CD4-positive, alpha-beta T cell (primary cell): Measurements from ENCODE around the gene CAMTA1. TPM values are rescaled to one million over a fixed set of nuclear protein-coding genes. Genes with fewer than 3 reads are reported as not detected.

Experiments
- ATAC-seq: fragments of 200-7000 bp; cut with Tn5 transposase; one replicate; pipeline ENCODE4 v1.10.0; 2022; ENCODE audit warnings: mild to moderate bottlenecking; ENCODE audit not compliant: poor library complexity
- CTCF ChIA-PET: fragments of 350-600 bp; sonication (Branson Sonifier 250); formaldehyde crosslinking; loops from one replicate; lab custom pipeline; 2021; ENCODE audit warnings: antibody characterized with exemption, inconsistent platforms; lab: Charles Lee
- POLR2A ChIA-PET: fragments of 350-600 bp; sonication (Branson Sonifier 250); formaldehyde crosslinking; loops from one replicate; lab custom pipeline; 2021; ENCODE audit warnings: antibody characterized with exemption, inconsistent platforms; lab: Charles Lee
- DNase-seq, 14 experiments: peaks; one replicate each; pipeline ENCODE4 v3.0.0-alpha.2; 2013 to 2020; ENCODE audit warnings: mixed read lengths in 2 of 14
- H3K27ac ChIP-seq, 2 donors: one replicate each; pipeline versions ENCODE4 v1.5.1 to v1.7.0; 2013; ENCODE audit warnings: low read length in 2 of 2, low read depth in 1 of 2, mild to moderate bottlenecking in 1 of 2
- H3K27me3 ChIP-seq, 2 experiments: 1 replicate in 1 of 2; 2 replicates in 1 of 2; pipeline versions ENCODE4 v1.6.1 to v1.7.0; 2013; ENCODE audit warnings: low read length in 2 of 2, control low read depth in 1 of 2, mild to moderate bottlenecking in 1 of 2, moderate library complexity in 1 of 2; ENCODE audit not compliant: insufficient read depth in 2 of 2, control insufficient read depth in 1 of 2
- H3K36me3 ChIP-seq: one replicate; pipeline ENCODE4 v1.6.1; 2013; ENCODE audit warnings: low read length, control low read depth; ENCODE audit not compliant: insufficient read depth
- H3K4me1 ChIP-seq: one replicate; pipeline ENCODE4 v1.6.1; 2013; ENCODE audit warnings: low read length, control low read depth; ENCODE audit not compliant: insufficient read depth
- H3K4me3 ChIP-seq: one replicate; pipeline ENCODE4 v1.5.1; 2013; ENCODE audit warnings: mild to moderate bottlenecking, low read length, moderate library complexity
- H3K9me3 ChIP-seq, 2 experiments: 1 replicate in 1 of 2; 2 replicates in 1 of 2; pipeline versions ENCODE4 v1.6.1 to v1.7.0; 2013; ENCODE audit warnings: low read length in 2 of 2, mild to moderate bottlenecking in 2 of 2, control low read depth in 1 of 2, moderate library complexity in 1 of 2; ENCODE audit not compliant: control insufficient read depth in 1 of 2, insufficient read depth in 1 of 2
- H3K27ac Mint-ChIP-seq: one replicate; pipeline ENCODE4 v1.8.0; 2020; ENCODE audit warnings: mixed read lengths
- H3K27me3 Mint-ChIP-seq: one replicate; pipeline ENCODE4 v1.8.0; 2021; ENCODE audit warnings: mixed read lengths
- H3K36me3 Mint-ChIP-seq: one replicate; pipeline ENCODE4 v1.8.0; 2021; ENCODE audit warnings: low read depth, mixed read lengths
- H3K4me1 Mint-ChIP-seq: one replicate; pipeline ENCODE4 v1.8.0; 2021; ENCODE audit warnings: low read depth, mixed read lengths
- H3K4me3 Mint-ChIP-seq: one replicate; pipeline ENCODE4 v1.8.0; 2020; ENCODE audit warnings: mild to moderate bottlenecking, mixed read lengths
- H3K9me3 Mint-ChIP-seq: one replicate; pipeline ENCODE4 v1.8.0; 2020; ENCODE audit warnings: mixed read lengths
- intact Hi-C, 2 experiments: fragments of 100-400 bp; cut with DNase I in 1 of 2; cut with micrococcal nuclease in 1 of 2; formaldehyde crosslinking; loops; one replicate each; pipeline versions ENCODE4 v1.15.1 to v1.9.0; 2023 to 2025; cut with DNase I, micrococcal nuclease
- total RNA-seq, 174 experiments: library from RNA in 2 of 174; stranded (reverse) in 2 of 174; gene quantifications; one replicate each; pipeline ENCODE4 v1.2.3 and lab custom pipeline; 2021 to 2026
- TF ChIP-seq, protein P1 (sequence below): fragments of 200-600 bp; IDR thresholded peaks from one replicate; pipeline ENCODE4 v1.8.0; 2022; ENCODE audit warnings: antibody characterized with exemption, mild to moderate bottlenecking

CAMTA1 gene
- total RNA-seq, 2 experiments from 2014 or later: 38.6 to 39.3 TPM

DNA sequence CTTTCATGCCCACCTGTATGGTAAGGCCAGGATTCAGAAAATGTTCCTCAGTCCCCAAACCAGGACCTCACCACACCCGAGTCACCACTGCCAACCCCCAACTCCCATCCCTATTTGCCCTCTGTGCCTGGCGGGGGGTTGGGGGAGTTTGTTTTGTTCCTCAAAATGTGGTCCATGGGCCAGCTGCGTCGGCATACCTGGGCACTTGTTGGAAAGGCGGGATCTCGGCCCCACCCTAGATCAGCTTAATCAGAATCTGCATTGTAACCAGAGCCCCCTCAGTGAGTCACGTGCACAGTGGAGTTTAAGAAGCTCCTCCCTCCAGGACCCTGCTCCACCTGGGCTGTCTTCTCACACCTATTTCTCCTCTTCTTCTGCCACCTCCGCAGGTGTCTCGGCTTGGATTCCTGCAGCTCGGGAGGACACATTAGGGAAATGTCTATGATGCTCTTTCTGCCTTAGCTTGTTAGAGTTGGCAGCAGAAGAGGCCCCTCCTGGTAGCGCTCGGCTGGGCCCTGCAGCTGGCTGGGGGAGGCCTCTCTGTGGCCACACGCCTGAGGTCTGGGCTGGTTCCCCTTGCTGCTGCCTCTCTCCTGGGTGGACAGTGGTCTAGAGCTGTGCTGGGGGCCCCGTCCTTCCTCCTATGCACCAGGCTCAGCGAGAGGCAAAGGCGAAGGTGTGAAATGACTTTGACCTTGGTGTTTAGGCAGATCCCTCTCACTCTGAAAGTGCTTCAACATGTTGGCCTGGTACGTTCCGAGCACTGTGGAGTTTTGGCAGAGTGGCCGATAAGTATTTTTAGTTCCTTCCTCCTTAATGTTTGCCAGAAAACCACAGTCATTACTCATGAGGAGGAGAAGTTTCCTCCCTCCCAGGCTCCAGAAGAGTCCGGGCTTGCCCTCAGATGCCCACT, 41.8 kb upstream of the CAMTA1 start:
- Histone ChIP-seq H3K4me1 (peaks cover 9% of the 10 kb centered on the region), H3K9me3 (no peaks in the 10 kb centered on the region), H3K27ac (no peak overlapping the region), H3K27me3 (peaks cover 0 to 3% of the 10 kb centered on the region in 2 experiments), H3K4me3 (no peak overlapping the region), H3K36me3 (no peaks in the 10 kb centered on the region)
- POLR2A ChIA-PET: interaction anchor here (0.9 to 3.2 kb wide), 3 partner anchors 38 to 45 kb away, joined by 3 to 41 read pairs (median 5); partner anchors contain the start of gene CAMTA1
- TF ChIP-seq, protein P1, sequence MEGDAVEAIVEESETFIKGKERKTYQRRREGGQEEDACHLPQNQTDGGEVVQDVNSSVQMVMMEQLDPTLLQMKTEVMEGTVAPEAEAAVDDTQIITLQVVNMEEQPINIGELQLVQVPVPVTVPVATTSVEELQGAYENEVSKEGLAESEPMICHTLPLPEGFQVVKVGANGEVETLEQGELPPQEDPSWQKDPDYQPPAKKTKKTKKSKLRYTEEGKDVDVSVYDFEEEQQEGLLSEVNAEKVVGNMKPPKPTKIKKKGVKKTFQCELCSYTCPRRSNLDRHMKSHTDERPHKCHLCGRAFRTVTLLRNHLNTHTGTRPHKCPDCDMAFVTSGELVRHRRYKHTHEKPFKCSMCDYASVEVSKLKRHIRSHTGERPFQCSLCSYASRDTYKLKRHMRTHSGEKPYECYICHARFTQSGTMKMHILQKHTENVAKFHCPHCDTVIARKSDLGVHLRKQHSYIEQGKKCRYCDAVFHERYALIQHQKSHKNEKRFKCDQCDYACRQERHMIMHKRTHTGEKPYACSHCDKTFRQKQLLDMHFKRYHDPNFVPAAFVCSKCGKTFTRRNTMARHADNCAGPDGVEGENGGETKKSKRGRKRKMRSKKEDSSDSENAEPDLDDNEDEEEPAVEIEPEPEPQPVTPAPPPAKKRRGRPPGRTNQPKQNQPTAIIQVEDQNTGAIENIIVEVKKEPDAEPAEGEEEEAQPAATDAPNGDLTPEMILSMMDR: no peak
- DNase-seq (peak in 4 of 14 experiments; percentile 8 to 48 (median 26)), ATAC-seq (peak; percentile 41)
- Mint-ChIP-seq H3K4me1 (peaks cover 5% of the 10 kb centered on the region), H3K36me3 (no peaks in the 10 kb centered on the region), H3K9me3 (no peaks in the 10 kb centered on the region), H3K4me3 (peak overlapping the region; percentile 31), H3K27ac (peak overlapping the region; percentile 19), H3K27me3 (peaks cover 9% of the 10 kb centered on the region)
- intact Hi-C loops: no loop called here
- CTCF ChIA-PET: no interaction called here

GRCh38 chr1:6745073-6745472, 40.2 kb upstream of the CAMTA1 start:
- POLR2A ChIA-PET: no interaction called here
- no peak overlapping the region for H3K27ac Mint-ChIP-seq
- no peaks in the 10 kb centered on the region for H3K36me3 ChIP-seq
- H3K4me3 ChIP-seq: no peak overlapping the region
- peaks cover 9% of the 10 kb centered on the region for H3K4me1 ChIP-seq
- CTCF ChIA-PET: no interaction called here
- ATAC-seq: no peak
- peak in 1 of 14 experiments; percentile 29 for DNase-seq
- H3K27me3 ChIP-seq: peaks cover 0 to 3% of the 10 kb centered on the region in 2 experiments
- H3K4me1 Mint-ChIP-seq: peaks cover 5% of the 10 kb centered on the region
- H3K9me3 Mint-ChIP-seq: no peaks in the 10 kb centered on the region
- no peak overlapping the region for H3K27ac ChIP-seq
- H3K4me3 Mint-ChIP-seq: no peak overlapping the region
- TF ChIP-seq, protein P1: no peak
- H3K36me3 Mint-ChIP-seq: no peaks in the 10 kb centered on the region
- no peaks in the 10 kb centered on the region for H3K9me3 ChIP-seq
- intact Hi-C loops: no loop called here
- H3K27me3 Mint-ChIP-seq: peaks cover 14% of the 10 kb centered on the region

GRCh38 chr1:6747674-6748073, 37.6 kb upstream of the CAMTA1 start:
- H3K4me3 ChIP-seq: no peak overlapping the region
- H3K27ac ChIP-seq: no peak overlapping the region
- intact Hi-C loops: no loop called here
- ATAC-seq (no peak), DNase-seq (no peak)
- POLR2A ChIA-PET: no interaction called here
- no peaks in the 10 kb centered on the region for H3K9me3 Mint-ChIP-seq
- no peak overlapping the region for H3K27ac Mint-ChIP-seq
- H3K4me1 Mint-ChIP-seq: peaks cover 5% of the 10 kb centered on the region
- H3K36me3 ChIP-seq: no peaks in the 10 kb centered on the region
- H3K4me1 ChIP-seq: peaks cover 9% of the 10 kb centered on the region
- no peaks in the 10 kb centered on the region for H3K36me3 Mint-ChIP-seq
- H3K9me3 ChIP-seq: no peaks in the 10 kb centered on the region
- no peak overlapping the region for H3K4me3 Mint-ChIP-seq
- peaks cover 0 to 6% of the 10 kb centered on the region in 2 experiments for H3K27me3 ChIP-seq
- H3K27me3 Mint-ChIP-seq: peaks cover 26% of the 10 kb centered on the region
- TF ChIP-seq, protein P1: no peak
- CTCF ChIA-PET: no interaction called here
